Caco-2 (cell line): ENCODE measurements around the gene TLE3. TPM values are rescaled to one million over a fixed set of nuclear protein-coding genes. Genes with fewer than 3 reads are reported as not detected.

ENCODE experiments used
- Bru-seq: library from RNA; stranded (reverse); fragments of 400-500 nt; gene quantifications from one replicate; lab custom pipeline; 2021; lab: Mats Ljungman, UMichigan
- BruChase-seq, 2 experiments: library from RNA; stranded (reverse); fragments of 400-500 nt; gene quantifications; one replicate each; lab custom pipeline; 2021; lab: Mats Ljungman, UMichigan
- BruUV-seq: library from RNA; stranded (reverse); fragments of 400-500 nt; replicated peaks from 2 replicates; lab custom pipeline; 2021; lab: Mats Ljungman, UMichigan
- CTCF ChIA-PET: fragments of 300-600 bp; sonication (Branson Sonifier 250); formaldehyde crosslinking; loops from one replicate; lab custom pipeline; 2022; ENCODE audit warnings: antibody characterized with exemption; lab: Charles Lee
- POLR2A ChIA-PET: fragments of 300-600 bp; sonication (Branson Sonifier 250); formaldehyde crosslinking; loops from one replicate; lab custom pipeline; 2022; ENCODE audit warnings: antibody characterized with exemption; lab: Charles Lee
- DNase-seq, 2 experiments: peaks; one replicate each; pipeline versions ENCODE4 v3.0.0 to v3.0.0-alpha.2; 2020 to 2022
- H3K27me3 ChIP-seq: replicated peaks from 2 replicates; pipeline ENCODE4 v1.6.0; 2011; ENCODE audit warnings: low read length; ENCODE audit not compliant: control insufficient read depth, insufficient read depth
- H3K36me3 ChIP-seq: 2 replicates; pipeline ENCODE4 v1.5.1; 2011; ENCODE audit warnings: low read length; ENCODE audit not compliant: control insufficient read depth, insufficient read depth
- H3K4me1 ChIP-seq: fragments of 250-450 bp; sonication (Bioruptor Pico); 2 replicates; pipeline ENCODE4 v1.5.1; 2020; ENCODE audit warnings: mild to moderate bottlenecking
- H3K4me3 ChIP-seq: 2 replicates; pipeline ENCODE4 v1.5.1; 2011; ENCODE audit warnings: low read depth, mild to moderate bottlenecking, control low read depth, low read length
- H3K9me3 ChIP-seq: fragments of 250-450 bp; sonication (Bioruptor Pico); 2 replicates; pipeline ENCODE4 v1.5.1; 2020; ENCODE audit warnings: mild to moderate bottlenecking, moderate library complexity
- H3K27ac Mint-ChIP-seq: one replicate; pipeline ENCODE4 v1.8.0; 2022; ENCODE audit warnings: mixed read lengths; ENCODE audit not compliant: unreplicated experiment
- H3K27me3 Mint-ChIP-seq: one replicate; pipeline ENCODE4 v1.8.0; 2022; ENCODE audit warnings: mixed read lengths; ENCODE audit not compliant: insufficient read depth, unreplicated experiment
- H3K36me3 Mint-ChIP-seq: one replicate; pipeline ENCODE4 v1.8.0; 2022; ENCODE audit warnings: mild to moderate bottlenecking, mixed read lengths; ENCODE audit not compliant: insufficient read depth, unreplicated experiment
- H3K4me1 Mint-ChIP-seq: one replicate; pipeline ENCODE4 v1.8.0; 2022; ENCODE audit warnings: low read depth, mixed read lengths; ENCODE audit not compliant: unreplicated experiment
- H3K4me3 Mint-ChIP-seq: one replicate; pipeline ENCODE4 v1.8.0; 2022; ENCODE audit warnings: mild to moderate bottlenecking, moderate library complexity, mixed read lengths; ENCODE audit not compliant: unreplicated experiment
- H3K9me3 Mint-ChIP-seq: one replicate; pipeline ENCODE4 v1.8.0; 2022; ENCODE audit warnings: mixed read lengths; ENCODE audit not compliant: unreplicated experiment
- CTCF ChIP-seq, 2 experiments: fragments of 200-600 bp in 1 of 2; IDR thresholded peaks; 1 replicate in 1 of 2; 2 replicates in 1 of 2; pipeline versions ENCODE4 v1.5.1 to v1.8.0; 2011 to 2022; ENCODE audit warnings: antibody characterized with exemption in 1 of 2, control low read depth in 1 of 2, inconsistent platforms in 1 of 2, low read depth in 1 of 2, low read length in 1 of 2, mild to moderate bottlenecking in 1 of 2, moderate library complexity in 1 of 2; ENCODE audit not compliant: insufficient read depth in 1 of 2, severe bottlenecking in 1 of 2, unreplicated experiment in 1 of 2
- intact Hi-C: fragments of 100-400 bp; cut with micrococcal nuclease; formaldehyde crosslinking; loops from one replicate; pipeline ENCODE4 v1.10.0; 2022; ENCODE audit not compliant: unreplicated experiment
- long read RNA-seq: library from polyadenylated mRNA; stranded (forward); transcript quantifications from one replicate; pipeline ENCODE4 v2.0.0, GENCODE V29; 2022
- total RNA-seq: library from RNA; stranded (reverse); gene quantifications from 2 replicates; pipeline ENCODE4 v1.2.3, GENCODE V29; 2022

TLE3 gene
- total RNA-seq (96.0 and 105 TPM in 2 replicates), Bru-seq, nascent RNA (percentile 90 among the genes with signal in this experiment), BruChase-seq, experiment 1, labeled RNA remaining after a 2-hour chase (percentile 85 among the genes with signal in this experiment), BruChase-seq, experiment 2, labeled RNA remaining after a 6-hour chase (percentile 79 among the genes with signal in this experiment)
- long read RNA-seq, partial matches to known transcripts: 14 of 54 reads
- long read RNA-seq, other reads (novel, unspliced or antisense): 39 of 54 reads

- Histone ChIP-seq H3K36me3 (no peaks in the 10 kb centered on the region), H3K27me3 (no peaks in the 10 kb centered on the region), H3K4me3 (peak within 1 kb of the TSS; percentile 89), H3K4me1 (peaks cover 40% of the 10 kb centered on the region), H3K9me3 (no peaks in the 10 kb centered on the region)
- Mint-ChIP-seq H3K9me3 (no peaks in the 10 kb centered on the region), H3K4me3 (peak within 1 kb of the TSS; percentile 98), H3K4me1 (peaks cover 20% of the 10 kb centered on the region), H3K36me3 (peaks cover 66% of the 10 kb centered on the region), H3K27ac (peak within 1 kb of the TSS; percentile 99), H3K27me3 (no peaks in the 10 kb centered on the region)
- ChIA-PET CTCF (interaction anchor here (0.6 to 1.2 kb wide), 7 partner anchors 43 to 635 kb away, joined by 3 to 4 read pairs (median 3); no protein-coding TSS in a partner anchor), POLR2A (interaction anchor here (0.6 to 1.9 kb wide), 5 partner anchors 14 to 183 kb away, joined by 4 to 32 read pairs (median 6); no protein-coding TSS in a partner anchor)
- TSS peak; percentile 65 for BruUV-seq
- intact Hi-C loops: loop anchor here (1.0 to 10.0 kb wide), 7 partner anchors 190 to 630 kb away; no protein-coding TSS in a partner anchor
- DNase-seq: peak; percentile 97 to 98
- no peak for TF ChIP-seq CTCF (IDR thresholded peaks at IDR 0.05; ENCODE audit: insufficient read depth in 1 of 2, low read depth in 1 of 2, low read length in 1 of 2, severe bottlenecking in 1 of 2, unreplicated experiment in 1 of 2)
Observed at GRCh38 chr15:70097321-70098152, at the start of gene TLE3. Gene TLE3 (minus strand): TSS chr15:70097917. CDS start chr15:70096798, 1,119 bp downstream.

- Histone ChIP-seq H3K4me3 (no peak overlapping the region), H3K4me1 (peaks cover 7% of the 10 kb centered on the region), H3K27me3 (no peaks in the 10 kb centered on the region), H3K36me3 (no peaks in the 10 kb centered on the region), H3K9me3 (no peaks in the 10 kb centered on the region)
- Mint-ChIP-seq H3K27ac (no peak overlapping the region), H3K4me3 (no peak overlapping the region), H3K9me3 (no peaks in the 10 kb centered on the region), H3K27me3 (no peaks in the 10 kb centered on the region), H3K36me3 (no peaks in the 10 kb centered on the region), H3K4me1 (peaks cover 24% of the 10 kb centered on the region)
- no peak for TF ChIP-seq CTCF (IDR thresholded peaks at IDR 0.05; ENCODE audit: insufficient read depth in 1 of 2, low read depth in 1 of 2, low read length in 1 of 2, severe bottlenecking in 1 of 2, unreplicated experiment in 1 of 2)
- DNase-seq: no peak
- ChIA-PET POLR2A (no interaction called here), CTCF (no interaction called here)
- intact Hi-C loops: no loop called here
- no TSS peak for BruUV-seq
Observed at GRCh38 chr15:70147178-70147760, 49.6 kb upstream of the TLE3 start.

GRCh38 chr15:70146771-70147170, 49.1 kb upstream of the TLE3 start:
- Mint-ChIP-seq H3K36me3 (no peaks in the 10 kb centered on the region), H3K4me1 (peaks cover 24% of the 10 kb centered on the region), H3K9me3 (no peaks in the 10 kb centered on the region), H3K4me3 (no peak overlapping the region), H3K27ac (no peak overlapping the region), H3K27me3 (no peaks in the 10 kb centered on the region)
- CTCF ChIA-PET: no interaction called here
- no peak for TF ChIP-seq CTCF (IDR thresholded peaks at IDR 0.05; ENCODE audit: insufficient read depth in 1 of 2, low read depth in 1 of 2, low read length in 1 of 2, severe bottlenecking in 1 of 2, unreplicated experiment in 1 of 2)
- DNase-seq: no peak
- POLR2A ChIA-PET: no interaction called here
- no TSS peak for BruUV-seq
- no peaks in the 10 kb centered on the region for H3K27me3 ChIP-seq
- H3K4me3 ChIP-seq: no peak overlapping the region
- H3K36me3 ChIP-seq: no peaks in the 10 kb centered on the region
- H3K4me1 ChIP-seq: peaks cover 11% of the 10 kb centered on the region
- H3K9me3 ChIP-seq: no peaks in the 10 kb centered on the region
- intact Hi-C loops: no loop called here
